Stimulated activated naive CD8-positive, alpha-beta T cell treated with anti-CD3 and anti-CD28 coated beads, Interleukin-15, Interleukin-2, amounts not matched to agents 100 U/mL and 50 U/mL, for 24 hours (primary cell): ENCODE data around the gene SYT1.
"Not testable (repeated sequence)": the region's sequence is repeated elsewhere in the genome, so short reads cannot be mapped to it uniquely, and the experiment has no call there.

Source experiments
- ATAC-seq: fragments of 150-1000 bp; cut with Tn5 transposase; one replicate; pipeline ENCODE4 v1.10.0; 2021
- DNase-seq: peaks from one replicate; pipeline ENCODE4 v3.0.0; 2021

The SYT1 gene

GRCh38 chr12:79407671-79408622 is 543.4 kb downstream of the SYT1 start:
- DNase-seq (peak; percentile 3), ATAC-seq (no peak)

DNA sequence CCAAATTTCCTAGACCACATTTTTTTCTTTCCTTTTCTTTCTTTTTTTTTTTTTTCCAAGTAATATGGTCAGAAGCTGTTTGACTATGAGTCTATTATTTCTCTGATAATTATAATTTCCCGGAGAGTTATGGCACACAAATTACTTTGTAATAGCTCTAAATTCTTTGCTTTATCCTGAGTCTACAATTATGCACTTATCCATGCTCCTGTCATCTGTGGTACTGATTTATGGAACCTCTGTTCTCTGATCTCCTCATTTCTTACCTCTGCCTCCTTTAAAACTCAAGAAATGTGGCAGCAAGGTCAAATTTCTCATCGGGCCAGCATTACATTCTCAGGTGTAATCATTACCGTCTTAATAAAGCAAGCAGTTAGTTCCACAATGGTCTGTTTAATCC is 544.1 kb downstream of the SYT1 start:
- no peak for ATAC-seq
- no peak for DNase-seq

GRCh38 chr12:79409562-79409961 is 545.0 kb downstream of the SYT1 start:
- ATAC-seq (no peak), DNase-seq (no peak)

GRCh38 chr12:79411791-79412190 is 547.2 kb downstream of the SYT1 start:
- DNase-seq = no peak
- ATAC-seq = no peak

DNA sequence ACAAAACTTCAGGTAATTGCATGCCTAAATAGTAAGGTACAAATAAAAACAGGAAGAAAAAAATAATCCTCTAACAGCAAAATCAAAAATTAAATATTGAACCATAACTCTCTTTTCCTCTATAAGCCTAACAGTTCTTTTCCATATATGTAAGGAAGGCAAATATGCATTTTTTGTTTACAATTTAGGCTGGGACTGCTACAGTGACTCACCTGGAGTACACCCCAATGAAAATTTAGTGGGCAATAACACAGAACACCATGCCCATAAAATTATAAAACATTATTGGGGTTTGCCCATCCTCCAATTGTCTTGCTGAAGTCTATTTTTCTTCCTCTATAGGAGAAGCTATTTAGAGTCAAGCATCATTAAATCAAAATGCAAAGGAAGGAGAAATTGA is 549.2 kb downstream of the SYT1 start:
- DNase-seq (no peak), ATAC-seq (no peak)

DNA sequence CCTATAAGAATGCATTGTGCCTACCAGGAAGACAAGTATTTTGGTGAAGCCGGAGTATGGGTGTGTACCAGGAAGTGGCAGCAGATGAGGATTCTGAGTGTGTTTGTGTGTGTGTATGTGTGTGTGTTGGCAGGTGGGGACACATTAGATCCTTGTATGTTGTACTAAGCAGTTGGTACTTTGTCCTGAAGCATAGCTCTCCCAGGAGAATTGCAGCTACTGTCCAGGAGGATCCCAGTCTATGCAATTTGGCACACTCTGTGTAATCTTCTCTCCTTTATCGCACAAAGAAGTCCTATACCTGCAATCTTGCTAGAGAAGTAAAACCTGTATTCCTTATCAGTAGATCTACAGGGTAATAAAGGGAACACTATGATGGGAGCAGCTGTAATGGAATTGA is 549.7 kb downstream of the SYT1 start:
- DNase-seq (no peak), ATAC-seq (no peak)

GRCh38 chr12:79415321-79415720 is 550.7 kb downstream of the SYT1 start:
- ATAC-seq (no peak), DNase-seq (no peak)

DNA sequence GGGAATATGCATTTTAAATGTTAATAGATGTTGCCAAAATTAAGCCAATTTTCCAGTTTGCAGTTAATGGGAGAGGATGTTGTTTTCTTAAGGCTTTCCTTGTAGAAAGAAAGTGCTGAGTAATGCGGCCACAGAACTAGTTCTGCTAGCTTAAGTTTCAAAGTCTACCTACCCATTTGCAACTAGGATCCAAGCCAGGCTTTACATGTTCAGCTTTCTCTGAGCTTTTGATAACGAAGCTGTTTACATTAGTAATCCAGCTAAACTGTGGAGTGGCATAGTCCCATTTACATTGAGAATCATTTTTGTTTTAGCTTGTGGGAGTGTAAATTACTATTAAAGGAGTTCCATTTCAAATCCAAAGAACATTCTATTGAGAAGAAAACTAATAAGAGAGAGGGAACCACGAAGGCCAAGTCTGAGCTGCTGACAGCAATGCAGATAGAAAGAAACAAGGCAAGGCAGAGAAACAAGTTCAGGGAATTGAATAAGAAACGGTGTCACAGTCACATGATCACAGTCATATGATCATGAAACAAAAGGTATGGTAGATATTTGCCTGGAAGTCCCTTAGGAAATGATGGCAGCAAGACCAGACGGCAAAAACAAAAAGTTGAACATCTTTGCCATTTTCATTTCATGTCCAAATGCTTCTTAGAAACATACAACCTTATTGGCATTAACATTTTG is 551.3 kb downstream of the SYT1 start:
- no peak for ATAC-seq
- no peak for DNase-seq

DNA sequence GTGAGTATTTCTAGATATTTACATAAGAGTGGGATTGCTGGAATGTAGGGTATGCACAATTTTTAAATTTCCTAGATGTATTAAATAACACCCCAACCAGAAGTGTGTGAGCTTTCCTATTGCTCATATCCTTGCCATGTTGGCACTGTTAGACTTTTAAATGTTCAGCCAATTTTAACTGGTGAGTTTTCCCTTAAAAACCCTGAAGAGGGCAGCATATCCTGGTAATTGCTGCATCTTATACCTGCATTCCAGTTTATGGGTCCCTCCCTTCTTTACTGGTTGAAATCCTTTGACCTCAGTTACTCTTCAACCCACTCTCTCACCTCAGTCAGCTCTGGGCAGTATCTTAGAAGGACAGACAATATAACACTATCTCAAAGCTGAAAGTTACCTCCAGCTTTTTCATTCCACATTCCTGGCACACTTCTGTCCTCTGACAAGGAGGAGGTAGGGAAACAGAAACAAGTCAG is 555.6 kb downstream of the SYT1 start:
- DNase-seq = no peak
- no peak for ATAC-seq

GRCh38 chr12:79421236-79421740 is 556.7 kb downstream of the SYT1 start:
- ATAC-seq = no peak
- no peak for DNase-seq

DNA sequence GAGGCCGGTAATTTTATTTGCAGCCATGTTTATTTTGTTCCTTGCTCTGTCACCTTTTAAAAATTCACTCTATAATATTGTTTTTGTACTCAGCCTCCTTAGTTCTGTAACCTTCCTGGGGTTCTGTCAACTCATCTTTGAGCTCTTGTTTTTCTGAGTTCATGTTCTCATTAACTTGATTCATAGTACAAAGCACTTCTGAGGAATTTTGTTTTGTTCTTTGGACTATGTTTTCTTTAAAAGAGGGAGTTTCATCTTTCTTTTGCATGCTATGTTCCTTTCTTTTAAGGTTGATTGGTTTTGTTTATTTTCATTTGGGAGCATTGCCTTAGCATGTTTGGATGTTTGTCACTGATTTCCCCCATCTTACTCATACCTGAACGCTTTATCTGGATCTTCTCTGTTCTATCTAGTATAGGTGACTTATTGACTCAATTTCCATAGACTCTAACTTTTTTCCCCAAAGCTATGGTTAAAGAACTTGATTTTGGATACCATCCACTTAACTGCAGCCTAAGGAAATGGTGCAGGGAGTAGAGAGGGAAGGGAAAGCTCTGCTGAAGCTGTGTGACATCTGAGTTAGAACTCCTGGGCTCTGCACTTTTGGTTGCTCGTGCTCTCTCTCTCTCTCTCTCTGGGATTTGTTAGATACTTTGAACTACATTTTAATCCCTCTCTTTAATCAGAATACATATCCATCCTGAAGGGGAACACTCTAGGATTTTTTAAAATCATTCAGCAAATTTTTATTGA is 557.7 kb downstream of the SYT1 start:
- ATAC-seq (no peak), DNase-seq (no peak)

DNA sequence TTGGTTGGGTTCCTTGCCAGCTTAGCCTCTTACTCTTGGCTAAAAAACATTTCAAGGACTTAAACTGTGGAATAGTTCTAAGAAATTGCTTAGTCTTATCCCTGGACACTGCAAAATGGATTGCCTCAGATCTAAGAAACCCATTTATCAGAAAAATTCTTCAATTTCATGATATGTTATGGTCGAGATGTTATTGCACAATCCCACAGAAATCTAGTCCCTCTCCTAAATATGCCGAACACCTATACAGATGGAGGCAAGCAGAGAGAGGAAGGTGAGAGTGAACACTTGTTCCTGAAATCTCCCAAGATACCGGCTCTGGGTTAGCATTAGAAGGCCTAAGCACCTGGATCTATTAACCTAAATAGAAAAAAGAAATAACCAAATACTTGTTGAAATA is 559.0 kb downstream of the SYT1 start:
- DNase-seq (no peak), ATAC-seq (no peak)

- no peak for ATAC-seq
These were observed 559.6 kb downstream of the SYT1 start for GRCh38 chr12:79424109-79424721.

DNA sequence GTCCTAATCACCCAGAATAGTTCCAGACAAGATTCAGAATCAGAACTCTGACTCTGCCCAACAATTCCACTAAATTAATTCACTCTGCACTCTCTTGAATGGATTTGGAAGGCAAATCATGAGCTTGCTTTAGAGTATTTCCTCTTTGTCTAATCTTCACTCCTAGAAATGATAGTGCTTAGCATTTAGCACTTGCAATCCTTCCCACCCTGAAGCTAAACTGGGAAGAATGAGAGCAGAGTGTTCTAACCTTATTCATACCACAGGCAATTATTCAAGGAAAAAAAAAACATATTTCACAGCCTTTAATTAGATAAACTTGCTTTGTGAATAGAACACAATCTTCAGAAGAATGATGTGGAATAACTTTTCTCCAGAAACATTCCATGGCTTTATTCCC is 561.5 kb downstream of the SYT1 start:
- ATAC-seq (no peak), DNase-seq (no peak)

More at GRCh38 chr12:79424109-79424721, 559.6 kb downstream of the SYT1 start:
- no peak for DNase-seq

DNA sequence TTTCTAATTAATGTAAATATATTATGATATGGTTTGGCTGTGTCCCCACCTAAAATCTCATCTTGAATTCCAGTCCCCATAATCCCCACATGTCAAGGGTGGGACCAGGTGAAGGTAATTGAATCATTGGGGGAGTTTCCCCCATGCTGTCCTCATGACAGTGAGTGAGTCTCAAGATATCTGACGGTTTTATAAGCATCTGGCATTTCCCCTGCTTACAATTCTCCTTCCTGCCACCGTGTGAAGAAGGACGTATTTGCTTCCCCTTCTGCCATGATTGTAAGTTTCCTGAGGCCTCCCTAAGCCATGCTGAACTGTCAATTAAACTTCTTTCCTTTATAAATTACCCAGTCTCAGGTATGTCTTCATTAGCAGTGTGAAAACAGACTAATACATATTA is 562.2 kb downstream of the SYT1 start:
- not testable (repeated sequence) for ATAC-seq

DNA sequence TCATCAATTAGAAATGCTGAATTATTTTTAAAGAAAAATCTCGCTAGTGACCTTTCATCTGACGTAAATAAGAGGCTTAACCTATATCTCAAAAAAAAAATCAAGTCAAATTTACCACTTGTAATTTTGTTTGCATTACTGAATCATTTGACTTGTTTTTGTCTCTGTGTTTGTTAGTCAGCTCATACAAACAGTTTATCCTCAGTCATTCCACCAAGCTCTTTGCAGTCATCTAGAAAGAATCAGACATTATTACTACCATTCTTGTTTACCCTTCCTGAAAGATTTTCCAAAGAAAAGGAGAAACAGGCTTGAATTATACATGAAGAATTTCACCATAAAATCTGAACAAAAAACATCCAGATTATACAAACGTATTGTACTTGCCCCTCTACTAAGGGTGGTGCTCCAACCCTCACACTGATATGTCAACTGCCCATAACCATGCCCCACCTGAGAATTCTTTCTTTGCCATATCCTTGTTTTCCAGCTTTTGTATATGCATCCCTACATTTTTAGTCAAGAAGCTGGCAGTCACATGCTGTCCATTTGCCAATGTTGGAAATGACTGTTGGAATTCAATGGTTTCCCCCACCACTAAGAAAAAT is 569.0 kb downstream of the SYT1 start:
- DNase-seq (no peak), ATAC-seq (no peak)

More for the DNA sequence above, 562.2 kb downstream of the SYT1 start:
- DNase-seq = not testable (repeated sequence)

DNA sequence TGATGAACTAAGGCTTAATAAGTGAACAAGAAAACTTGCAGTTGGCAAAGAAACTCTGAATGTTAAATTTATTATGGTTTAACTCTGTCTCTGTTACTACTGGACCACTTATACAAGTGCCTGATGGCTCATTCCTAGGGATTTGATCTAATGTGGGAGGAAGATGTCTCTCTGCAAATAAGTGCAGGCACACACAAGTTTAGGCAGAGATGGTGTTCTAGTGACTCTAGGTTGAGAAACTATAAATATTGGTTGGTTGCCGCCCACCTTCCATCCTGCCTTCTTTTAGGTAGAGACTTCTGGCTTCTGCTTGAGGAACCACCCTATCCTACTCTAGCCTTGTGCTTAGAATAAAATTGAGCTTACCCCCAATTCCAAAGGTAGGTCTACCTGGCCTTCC is 570.0 kb downstream of the SYT1 start:
- no peak for DNase-seq
- no peak for ATAC-seq

GRCh38 chr12:79435742-79436141 is 571.2 kb downstream of the SYT1 start:
- no peak for DNase-seq

DNA sequence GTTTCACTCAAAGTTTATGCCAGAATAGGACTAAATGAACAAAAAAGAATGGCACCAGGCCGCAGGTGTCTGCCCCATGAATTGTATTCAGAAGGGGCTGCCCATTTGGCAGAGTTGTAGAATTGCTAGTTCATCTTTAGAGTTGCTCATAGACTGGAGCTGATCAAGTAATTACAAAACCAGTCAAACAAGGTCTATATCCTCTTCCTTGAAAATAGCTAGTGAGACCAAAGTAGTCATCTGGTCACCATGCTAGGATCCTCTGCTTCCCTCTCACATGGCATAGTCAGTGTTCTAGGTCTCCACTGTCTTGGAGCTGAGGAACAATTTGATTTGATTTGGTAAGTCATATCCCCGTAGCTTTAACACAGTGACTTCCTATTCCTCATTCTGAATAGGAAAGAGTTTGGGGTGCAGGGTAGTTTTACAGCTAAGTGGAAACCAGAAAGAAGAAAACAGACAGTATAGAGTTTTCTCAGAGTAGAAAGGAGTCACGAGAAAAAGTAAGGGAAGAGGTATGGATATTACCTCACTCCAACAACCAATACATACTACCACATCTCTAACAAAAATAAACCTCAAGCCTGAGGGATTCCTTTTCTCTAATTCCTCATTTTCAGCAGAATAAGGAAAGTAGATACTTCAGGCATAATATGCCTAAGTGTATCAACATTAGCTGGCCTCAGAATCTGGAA is 574.1 kb downstream of the SYT1 start:
- no peak for DNase-seq
- ATAC-seq = no peak

More at GRCh38 chr12:79435742-79436141, 571.2 kb downstream of the SYT1 start:
- ATAC-seq = no peak

DNA sequence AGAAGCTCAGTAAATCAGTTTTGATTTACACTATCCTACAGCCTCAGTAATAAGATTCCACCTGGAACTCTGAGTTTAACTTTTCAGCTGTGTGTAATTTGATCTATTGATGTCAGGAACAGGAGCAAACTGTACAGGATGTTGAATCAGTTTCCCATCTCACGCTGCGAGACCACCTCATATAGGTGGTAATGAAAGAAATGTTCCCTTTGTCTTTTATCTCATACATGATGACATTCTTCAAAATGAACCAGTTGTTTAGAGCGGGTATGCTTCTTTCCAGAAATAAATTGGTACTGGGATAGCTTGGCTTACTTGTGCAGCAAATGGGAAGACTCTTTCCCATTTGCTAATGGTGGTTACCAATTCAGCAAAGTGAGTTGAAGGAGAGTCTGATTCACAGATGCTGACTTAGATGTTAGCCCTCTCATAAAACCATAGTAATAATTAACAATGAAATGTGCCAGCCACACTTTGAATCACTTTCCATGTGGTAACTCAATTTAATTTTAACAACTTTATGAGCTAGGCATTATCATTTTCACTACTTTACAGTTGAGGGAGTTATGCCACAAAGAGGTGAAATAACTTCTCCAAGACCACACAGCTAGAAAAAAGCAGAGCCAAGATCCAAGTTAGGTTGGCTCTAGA is 574.7 kb downstream of the SYT1 start:
- DNase-seq = no peak
- no peak for ATAC-seq
